Suprapubic skin (tissue), 3 donors: Measurements from ENCODE around the gene KIF16B.

Experiments
- CTCF ChIP-seq, 2 donors: fragments of 200-600 bp in 1 of 2; fragments of 450-650 bp in 1 of 2; sonication (generic) in 1 of 2; IDR thresholded peaks; one replicate each; pipeline ENCODE4 v1.5.1; 2016 to 2019; ENCODE audit warnings: antibody characterized with exemption in 2 of 2, mild to moderate bottlenecking in 1 of 2, moderate library complexity in 1 of 2
- POLR2A ChIP-seq, 2 donors: fragments of 450-650 bp; IDR thresholded peaks; one replicate each; pipeline ENCODE4 v1.6.1; 2017; ENCODE audit warnings: antibody characterized with exemption in 2 of 2, mild to moderate bottlenecking in 2 of 2, moderate library complexity in 2 of 2

- no peak for TF ChIP-seq POLR2A (IDR thresholded peaks at IDR 0.05)
- no peak for TF ChIP-seq CTCF (IDR thresholded peaks at IDR 0.05)
Measured at GRCh38 chr20:16617056-16617455, 43.8 kb upstream of the KIF16B start.
